OCI-LY7 (cell line): Measurements from ENCODE around the gene MRRF. TPM values are rescaled to one million over a fixed set of nuclear protein-coding genes. Genes with fewer than 3 reads are reported as not detected.

ENCODE experiments used
- BruUV-seq: library from RNA; stranded (reverse); fragments of 400-500 nt; replicated peaks from 2 replicates; lab custom pipeline; 2021; lab: Mats Ljungman, UMichigan
- CTCF ChIA-PET: fragments of 300-600 bp; sonication (Branson Sonifier 250); formaldehyde crosslinking; loops from one replicate; lab custom pipeline; 2022; ENCODE audit warnings: antibody characterized with exemption; ENCODE audit not compliant: unreplicated experiment; lab: Charles Lee
- POLR2A ChIA-PET: fragments of 300-600 bp; sonication (Branson Sonifier 250); formaldehyde crosslinking; loops from one replicate; lab custom pipeline; 2022; ENCODE audit warnings: antibody characterized with exemption; lab: Charles Lee
- DNase-seq: peaks from one replicate; pipeline ENCODE4 v3.0.0-alpha.2; 2015; ENCODE audit warnings: low spot score
- H2AFZ ChIP-seq: fragments of 200-600 bp; sonication (generic), shearing (Covaris generic); 2 replicates; pipeline ENCODE4 v1.6.1; 2014; ENCODE audit warnings: mild to moderate bottlenecking, antibody characterized with exemption, low read length, moderate library complexity
- H3K27ac ChIP-seq: fragments of 200-600 bp; sonication (generic); 2 replicates; pipeline ENCODE4 v1.5.1; 2014; ENCODE audit warnings: mixed run types, low read depth, mild to moderate bottlenecking, moderate library complexity, low read length, inconsistent platforms; ENCODE audit not compliant: poor library complexity, severe bottlenecking
- H3K36me3 ChIP-seq: fragments of 200-600 bp; sonication (generic); 2 replicates; pipeline ENCODE4 v1.6.1; 2014; ENCODE audit warnings: mild to moderate bottlenecking, antibody characterized with exemption, low read length, moderate library complexity, mixed read lengths; ENCODE audit not compliant: insufficient read depth
- H3K4me1 ChIP-seq: fragments of 200-600 bp; sonication (generic); 2 replicates; pipeline ENCODE4 v1.5.1; 2014; ENCODE audit warnings: mild to moderate bottlenecking, low read length; ENCODE audit not compliant: insufficient read depth, poor library complexity, severe bottlenecking
- H3K4me2 ChIP-seq: fragments of 200-600 bp; sonication (generic); 2 replicates; pipeline ENCODE4 v1.6.1; 2014; ENCODE audit warnings: mild to moderate bottlenecking, low read length
- H3K4me3 ChIP-seq: fragments of 200-600 bp; sonication (generic); 2 replicates; pipeline ENCODE4 v1.5.1; 2014; ENCODE audit warnings: mild to moderate bottlenecking, low read depth, low read length; ENCODE audit not compliant: poor library complexity, severe bottlenecking
- H3K79me2 ChIP-seq: fragments of 200-600 bp; sonication (generic); 2 replicates; pipeline ENCODE4 v1.6.1; 2016; ENCODE audit warnings: low read depth, mild to moderate bottlenecking, low read length, moderate library complexity, mixed read lengths; ENCODE audit not compliant: insufficient read depth
- H3K9me2 ChIP-seq: fragments of 200-600 bp; sonication (generic); 2 replicates; pipeline ENCODE4 v1.6.1; 2016; ENCODE audit warnings: mild to moderate bottlenecking, low read length, mixed read lengths; ENCODE audit not compliant: insufficient read depth
- H3K9me3 ChIP-seq: fragments of 200-600 bp; sonication (generic); 2 replicates; pipeline ENCODE4 v1.6.1; 2014; ENCODE audit warnings: mild to moderate bottlenecking, mixed run types, low read length, mixed read lengths
- H4K20me1 ChIP-seq: fragments of 200-600 bp; sonication (generic); 2 replicates; pipeline ENCODE4 v1.6.1; 2014; ENCODE audit warnings: mild to moderate bottlenecking, antibody characterized with exemption, low read length, moderate library complexity, mixed read lengths; ENCODE audit not compliant: insufficient read depth
- EZH2phosphoT487 ChIP-seq: fragments of 200-600 bp; sonication (generic); IDR thresholded peaks from 2 replicates; pipeline ENCODE4 v1.6.1; 2018; ENCODE audit warnings: low read depth, borderline replicate concordance, mild to moderate bottlenecking, mixed run types, antibody characterized with exemption, low read length, moderate library complexity, mixed read lengths
- intact Hi-C: fragments of 100-400 bp; cut with micrococcal nuclease; formaldehyde crosslinking; loops from one replicate; pipeline ENCODE4 v1.10.0; 2022; ENCODE audit not compliant: unreplicated experiment
- total RNA-seq, 2 experiments: library from RNA; depleted of rRNA in 1 of 2; stranded (reverse); fragments of >200 nt in 1 of 2; shearing (Covaris generic) in 1 of 2; gene quantifications; 2 replicates each; pipeline ENCODE4 v1.2.3, GENCODE V29; 2014 to 2022
- TF ChIP-seq, protein P1 (sequence below): fragments of 200-600 bp; sonication (generic); conservative IDR thresholded peaks from 2 replicates; pipeline ENCODE4 v1.5.1; 2014; ENCODE audit warnings: mild to moderate bottlenecking, antibody characterized with exemption, low read length, moderate library complexity, mixed read lengths

Gene MRRF
- total RNA-seq, 2 experiments from 2014 or later = 46.1 to 53.2 TPM

DNA sequence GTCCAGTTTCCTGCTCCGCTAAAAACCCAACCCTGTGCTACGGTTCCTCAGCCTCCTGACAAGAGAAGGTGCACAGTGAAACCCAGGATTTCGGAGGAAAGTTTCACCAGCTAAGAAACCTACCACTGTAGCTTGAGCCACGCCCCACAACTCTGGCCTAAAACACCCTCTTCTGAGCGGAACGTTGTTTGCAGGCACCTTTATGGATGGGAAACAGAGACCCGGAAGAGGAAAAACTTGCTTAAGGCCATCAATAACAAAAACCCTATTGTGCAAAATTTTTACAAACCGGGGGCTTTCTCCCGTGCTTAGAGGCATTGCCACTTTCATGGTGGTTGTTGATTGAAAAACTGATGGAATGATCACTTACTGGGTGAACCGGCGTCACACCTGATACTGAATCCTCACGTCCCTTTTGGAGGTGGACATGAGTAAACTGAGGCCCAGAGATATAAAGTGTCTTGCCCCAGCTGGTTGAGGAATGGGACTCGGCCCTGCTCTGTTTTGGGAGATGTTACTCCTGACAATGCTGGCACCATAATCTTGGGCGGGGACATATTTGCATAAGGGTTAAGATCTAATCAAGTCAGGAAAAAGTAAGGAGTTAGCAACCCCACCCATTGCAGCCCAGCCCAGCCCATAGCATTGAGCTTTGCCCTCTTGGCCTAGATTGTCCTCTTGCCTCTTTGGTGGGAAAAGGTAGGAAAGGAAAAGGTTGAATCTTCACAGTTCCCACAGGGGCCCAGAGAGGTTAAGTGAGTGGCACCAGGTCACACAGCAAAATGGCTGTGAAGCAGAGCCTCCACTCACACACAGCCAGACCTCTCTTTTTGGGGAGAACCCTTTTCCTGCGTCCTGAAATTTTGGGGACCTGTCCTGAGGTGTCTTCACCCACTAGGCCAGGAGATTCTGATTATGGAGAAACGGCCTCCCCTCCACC, 82.9 kb downstream of the MRRF start:
- no peak overlapping the region for H3K27ac ChIP-seq
- TF ChIP-seq, protein P1, sequence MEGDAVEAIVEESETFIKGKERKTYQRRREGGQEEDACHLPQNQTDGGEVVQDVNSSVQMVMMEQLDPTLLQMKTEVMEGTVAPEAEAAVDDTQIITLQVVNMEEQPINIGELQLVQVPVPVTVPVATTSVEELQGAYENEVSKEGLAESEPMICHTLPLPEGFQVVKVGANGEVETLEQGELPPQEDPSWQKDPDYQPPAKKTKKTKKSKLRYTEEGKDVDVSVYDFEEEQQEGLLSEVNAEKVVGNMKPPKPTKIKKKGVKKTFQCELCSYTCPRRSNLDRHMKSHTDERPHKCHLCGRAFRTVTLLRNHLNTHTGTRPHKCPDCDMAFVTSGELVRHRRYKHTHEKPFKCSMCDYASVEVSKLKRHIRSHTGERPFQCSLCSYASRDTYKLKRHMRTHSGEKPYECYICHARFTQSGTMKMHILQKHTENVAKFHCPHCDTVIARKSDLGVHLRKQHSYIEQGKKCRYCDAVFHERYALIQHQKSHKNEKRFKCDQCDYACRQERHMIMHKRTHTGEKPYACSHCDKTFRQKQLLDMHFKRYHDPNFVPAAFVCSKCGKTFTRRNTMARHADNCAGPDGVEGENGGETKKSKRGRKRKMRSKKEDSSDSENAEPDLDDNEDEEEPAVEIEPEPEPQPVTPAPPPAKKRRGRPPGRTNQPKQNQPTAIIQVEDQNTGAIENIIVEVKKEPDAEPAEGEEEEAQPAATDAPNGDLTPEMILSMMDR = no peak
- TF ChIP-seq EZH2phosphoT487 = no peak
- no peak overlapping the region for H3K4me3 ChIP-seq
- H3K4me1 ChIP-seq = no peaks in the 10 kb centered on the region
- BruUV-seq = no TSS peak
- H4K20me1 ChIP-seq = no peaks in the 10 kb centered on the region
- no peak for DNase-seq
- POLR2A ChIA-PET = no interaction called here
- H2AFZ ChIP-seq = no peak overlapping the region
- intact Hi-C loops = no loop called here
- peak overlapping the region; percentile 27; the same call in 1 of the 2 replicates for H3K4me2 ChIP-seq
- no peaks in the 10 kb centered on the region for H3K9me2 ChIP-seq
- H3K79me2 ChIP-seq = no peaks in the 10 kb centered on the region
- no peaks in the 10 kb centered on the region for H3K9me3 ChIP-seq
- no peaks in the 10 kb centered on the region for H3K36me3 ChIP-seq
- CTCF ChIA-PET = interaction anchor here (0.9 kb wide), 1 partner anchor 225 kb away, joined by 3 read pairs; no protein-coding TSS in a partner anchor

DNA sequence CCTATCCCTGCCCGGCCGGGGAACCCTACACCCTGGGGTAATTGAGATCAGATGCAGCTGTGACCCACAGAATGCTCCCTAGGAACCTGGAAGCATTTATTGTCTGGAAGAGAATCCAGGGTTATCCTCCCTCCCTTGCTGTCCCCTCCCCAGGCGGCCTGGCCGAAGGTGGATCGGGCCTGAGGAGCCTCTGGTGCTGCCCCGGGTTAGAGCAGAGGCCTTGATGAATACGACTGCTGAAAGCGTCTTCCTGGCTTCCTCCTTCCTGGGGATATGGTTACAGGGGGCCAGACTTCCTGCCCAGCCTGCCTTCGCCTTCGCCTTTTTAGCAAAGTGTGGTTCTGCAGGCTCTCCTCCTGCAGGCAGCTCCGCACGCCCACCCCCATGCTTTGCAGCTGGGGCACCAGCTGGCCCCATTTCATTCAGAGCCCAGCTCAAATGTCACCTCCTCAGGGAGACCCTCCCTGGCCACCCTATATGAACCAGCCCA, 83.7 kb downstream of the MRRF start:
- DNase-seq = no peak
- Histone ChIP-seq H3K27ac (no peak overlapping the region), H3K79me2 (no peaks in the 10 kb centered on the region), H3K4me2 (no peak overlapping the region), H3K4me3 (no peak overlapping the region), H3K36me3 (no peaks in the 10 kb centered on the region), H3K4me1 (no peaks in the 10 kb centered on the region), H3K9me3 (no peaks in the 10 kb centered on the region), H3K9me2 (no peaks in the 10 kb centered on the region), H2AFZ (no peak overlapping the region), H4K20me1 (no peaks in the 10 kb centered on the region)
- intact Hi-C loops = no loop called here
- POLR2A ChIA-PET = no interaction called here
- BruUV-seq = no TSS peak
- TF ChIP-seq, protein P1 = no peak
- no peak for TF ChIP-seq EZH2phosphoT487
- CTCF ChIA-PET = interaction anchor here (0.9 to 1.0 kb wide), 2 partner anchors 226 to 249 kb away, joined by 3 read pairs; no protein-coding TSS in a partner anchor
